ENCODE data around the gene MLLT1.

GRCh38 chr19:6258812-6259311 lies 20.9 kb downstream of the MLLT1 start:
- TF ChIP-seq POLR2A (IDR thresholded peaks at IDR 0.05) = no peak
- TF ChIP-seq, protein P1, sequence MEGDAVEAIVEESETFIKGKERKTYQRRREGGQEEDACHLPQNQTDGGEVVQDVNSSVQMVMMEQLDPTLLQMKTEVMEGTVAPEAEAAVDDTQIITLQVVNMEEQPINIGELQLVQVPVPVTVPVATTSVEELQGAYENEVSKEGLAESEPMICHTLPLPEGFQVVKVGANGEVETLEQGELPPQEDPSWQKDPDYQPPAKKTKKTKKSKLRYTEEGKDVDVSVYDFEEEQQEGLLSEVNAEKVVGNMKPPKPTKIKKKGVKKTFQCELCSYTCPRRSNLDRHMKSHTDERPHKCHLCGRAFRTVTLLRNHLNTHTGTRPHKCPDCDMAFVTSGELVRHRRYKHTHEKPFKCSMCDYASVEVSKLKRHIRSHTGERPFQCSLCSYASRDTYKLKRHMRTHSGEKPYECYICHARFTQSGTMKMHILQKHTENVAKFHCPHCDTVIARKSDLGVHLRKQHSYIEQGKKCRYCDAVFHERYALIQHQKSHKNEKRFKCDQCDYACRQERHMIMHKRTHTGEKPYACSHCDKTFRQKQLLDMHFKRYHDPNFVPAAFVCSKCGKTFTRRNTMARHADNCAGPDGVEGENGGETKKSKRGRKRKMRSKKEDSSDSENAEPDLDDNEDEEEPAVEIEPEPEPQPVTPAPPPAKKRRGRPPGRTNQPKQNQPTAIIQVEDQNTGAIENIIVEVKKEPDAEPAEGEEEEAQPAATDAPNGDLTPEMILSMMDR (IDR thresholded peaks at IDR 0.05) = no peak
